ENCODE results near the gene MIF. TPM values are rescaled to one million over a fixed set of nuclear protein-coding genes. Genes with fewer than 3 reads are reported as not detected.

Gene MIF
- total and polyA plus RNA-seq, 2 donors (not counting 3 experiments of a cell fraction or from before 2014, with no cell fraction given), result 529 to 674 TPM

GRCh38 chr22:23926561-23926960, 32.4 kb downstream of the MIF start:
- Histone ChIP-seq H3K4me2 (ENCODE audit: insufficient read depth, low read length) (no peak overlapping the region), H3K36me3 (ENCODE audit: control insufficient read depth in 2 of 2, extremely low read depth in 1 of 2, insufficient read depth in 2 of 2, low read length in 2 of 2) (peaks cover 0 to 2% of the 10 kb centered on the region in 2 experiments), H4K20me1 (replicated peaks; ENCODE audit: control insufficient read depth, extremely low read depth, insufficient read depth, low read length) (no peaks in the 10 kb centered on the region), H3K27me3 (ENCODE audit: control insufficient read depth in 2 of 2, insufficient read depth in 2 of 2, low read length in 2 of 2) (no peaks in the 10 kb centered on the region), H3K79me2 (ENCODE audit: control insufficient read depth, insufficient read depth, low read length) (no peaks in the 10 kb centered on the region), H3K9ac (replicated peaks; ENCODE audit: extremely low read depth, insufficient read depth, low read length) (no peak overlapping the region), H2AFZ (ENCODE audit: low read depth, low read length) (no peak overlapping the region), H3K9me1 (replicated peaks; ENCODE audit: control insufficient read depth, extremely low read depth, insufficient read depth, low read length) (no peaks in the 10 kb centered on the region), H3K4me1 (ENCODE audit: control insufficient read depth, extremely low read depth, insufficient read depth, low read length) (no peaks in the 10 kb centered on the region), H3K27ac (ENCODE audit: insufficient read depth, low read depth, low read length) (no peak overlapping the region), H3K9me3 (replicated peaks; ENCODE audit: control insufficient read depth, insufficient read depth, low read length) (peaks cover 3% of the 10 kb centered on the region), H3K4me3 (replicated peaks in 1 of 3; ENCODE audit: insufficient read depth in 1 of 3, low read depth in 1 of 3, low read length in 3 of 3) (no peak overlapping the region)
- CTCF ChIA-PET, result interaction anchor here (0.8 to 2.1 kb wide), 3 partner anchors 13 to 65 kb away, joined by 3 to 6 read pairs (median 3); no protein-coding TSS in a partner anchor
- FAIRE-seq (no peak), DNase-seq (ENCODE audit: low read depth, low spot score) (no peak)
- intact Hi-C loops (cut with micrococcal nuclease) (no loop called here), dilution Hi-C loops (cut with MboI; ENCODE audit: extremely low pct_ligation_motif_present, low sequenced_read_pairs) (no loop called here)
- TF ChIP-seq JUN (IDR thresholded peaks at IDR 0.05; ENCODE audit: borderline replicate concordance, insufficient read depth, insufficient read length, low read depth) (no peak), CTCF (IDR thresholded peaks at IDR 0.05; ENCODE audit: extremely low read depth in 1 of 2, insufficient read depth in 1 of 2, low read depth in 1 of 2, low read length in 2 of 2) (no peak), POLR2AphosphoS5 (IDR thresholded peaks at IDR 0.05; ENCODE audit: insufficient read depth, low read depth, low read length) (no peak), MAX (IDR thresholded peaks at IDR 0.05; ENCODE audit: insufficient read depth, insufficient read length) (no peak), FOS (IDR thresholded peaks at IDR 0.05; ENCODE audit: borderline replicate concordance, insufficient read depth, low read length) (no peak), POLR2A (IDR thresholded peaks at IDR 0.05; ENCODE audit: low read depth, low read length) (no peak), GATA2 (IDR thresholded peaks at IDR 0.05; ENCODE audit: insufficient read depth, insufficient read length, low read depth, low read length) (no peak), EZH2 (IDR thresholded peaks at IDR 0.05; ENCODE audit: borderline replicate concordance, low read depth, low read length, severe bottlenecking) (no peak), MYC (IDR thresholded peaks at IDR 0.05; ENCODE audit: low read depth, low read length) (no peak)
- POLR2A ChIA-PET, result no interaction called here
- no TSS peak for BruUV-seq (replicated peaks)
